RWPE2 (cell line): Measurements from ENCODE around the gene MAP2K2.

Experiments used
- ATAC-seq: fragments of 200-7000 bp; cut with Tn5 transposase; 3 replicates; pipeline ENCODE4 v1.9.1; 2021; ENCODE audit warnings: low read depth
- DNase-seq: peaks from one replicate; pipeline ENCODE4 v3.0.0-alpha.2; 2020; ENCODE audit warnings: low spot score
- H3K27ac ChIP-seq: fragments of 450-650 bp; 2 replicates; pipeline ENCODE4 v1.5.1; 2017; ENCODE audit warnings: mild to moderate bottlenecking; ENCODE audit not compliant: poor library complexity, severe bottlenecking
- H3K27me3 ChIP-seq: fragments of 250-450 bp; sonication (Bioruptor Pico); 2 replicates; pipeline ENCODE4 v1.5.1; 2021; ENCODE audit warnings: mild to moderate bottlenecking, moderate library complexity; ENCODE audit not compliant: insufficient read depth, poor library complexity, severe bottlenecking
- H3K36me3 ChIP-seq: fragments of 250-450 bp; sonication (Bioruptor Pico); 2 replicates; pipeline ENCODE4 v1.5.1; 2020; ENCODE audit warnings: low read depth, mild to moderate bottlenecking, moderate library complexity
- H3K4me1 ChIP-seq: fragments of 250-450 bp; sonication (Bioruptor Pico); 2 replicates; pipeline ENCODE4 v1.5.1; 2021; ENCODE audit warnings: mild to moderate bottlenecking, moderate library complexity; ENCODE audit not compliant: insufficient read depth, poor library complexity, severe bottlenecking
- H3K4me3 ChIP-seq: fragments of 250-450 bp; sonication (Bioruptor Pico); 2 replicates; pipeline ENCODE4 v1.5.1; 2021; ENCODE audit warnings: mild to moderate bottlenecking, moderate library complexity; ENCODE audit not compliant: severe bottlenecking
- H3K9me3 ChIP-seq: fragments of 250-450 bp; sonication (Bioruptor Pico); 2 replicates; pipeline ENCODE4 v1.5.1; 2021; ENCODE audit warnings: mild to moderate bottlenecking, moderate library complexity; ENCODE audit not compliant: severe bottlenecking
- CTCF ChIP-seq: fragments of 450-650 bp; IDR thresholded peaks from one replicate; pipeline ENCODE4 v1.5.1; 2017; ENCODE audit warnings: mild to moderate bottlenecking, moderate library complexity; ENCODE audit not compliant: poor library complexity, severe bottlenecking

MAP2K2 gene

GRCh38 chr19:4100647-4101495, 23.1 kb downstream of the MAP2K2 start:
- Histone ChIP-seq H3K36me3 (peaks cover 23% of the 10 kb centered on the region), H3K9me3 (no peaks in the 10 kb centered on the region), H3K27ac (no peak overlapping the region), H3K4me3 (no peak overlapping the region), H3K27me3 (no peaks in the 10 kb centered on the region), H3K4me1 (no peaks in the 10 kb centered on the region)
- DNase-seq (no peak), ATAC-seq (no peak)
- TF ChIP-seq CTCF: no peak

GRCh38 chr19:4099041-4099764, 24.7 kb downstream of the MAP2K2 start:
- H3K36me3 ChIP-seq: peaks cover 23% of the 10 kb centered on the region
- H3K9me3 ChIP-seq: no peaks in the 10 kb centered on the region
- no peak for TF ChIP-seq CTCF
- H3K4me1 ChIP-seq: no peaks in the 10 kb centered on the region
- no peak overlapping the region for H3K27ac ChIP-seq
- ATAC-seq: no peak
- H3K27me3 ChIP-seq: no peaks in the 10 kb centered on the region
- H3K4me3 ChIP-seq: no peak overlapping the region
- DNase-seq: no peak

GRCh38 chr19:4098493-4098892, 25.4 kb downstream of the MAP2K2 start:
- Histone ChIP-seq H3K27me3 (no peaks in the 10 kb centered on the region), H3K9me3 (no peaks in the 10 kb centered on the region), H3K27ac (no peak overlapping the region), H3K36me3 (peaks cover 21% of the 10 kb centered on the region; the same call in 1 of the 2 replicates), H3K4me3 (no peak overlapping the region), H3K4me1 (no peaks in the 10 kb centered on the region)
- no peak for ATAC-seq
- no peak for DNase-seq
- TF ChIP-seq CTCF: no peak

- TF ChIP-seq CTCF: no peak
- no peaks in the 10 kb centered on the region for H3K9me3 ChIP-seq
- H3K4me1 ChIP-seq: no peaks in the 10 kb centered on the region
- DNase-seq (no peak), ATAC-seq (no peak)
- H3K36me3 ChIP-seq: peaks cover 21% of the 10 kb centered on the region; the same call in 1 of the 2 replicates
- no peak overlapping the region for H3K4me3 ChIP-seq
- H3K27ac ChIP-seq: no peak overlapping the region
- no peaks in the 10 kb centered on the region for H3K27me3 ChIP-seq
Observed at GRCh38 chr19:4097501-4097900, 26.4 kb downstream of the MAP2K2 start.
